Inflammatory macrophage treated with lipopolysaccharide for 4 hours (primary cell): ENCODE results near the gene PRIMA1.

Source experiments
- DNase-seq: peaks from one replicate; pipeline ENCODE4 v3.0.0-alpha.2; 2020

Gene PRIMA1

DNA sequence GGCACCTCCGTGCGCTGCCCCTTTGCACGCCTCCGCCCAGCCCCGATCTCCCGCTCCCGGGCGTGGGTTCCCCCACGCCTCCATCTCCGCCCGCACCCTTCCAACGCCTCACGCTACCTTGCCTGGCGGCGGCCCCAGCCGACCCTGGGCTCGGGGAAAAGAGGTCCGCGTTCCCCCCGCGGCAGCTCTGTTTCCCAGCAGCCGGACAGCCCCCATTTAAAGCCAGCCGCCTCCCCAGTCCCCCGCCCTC lies at the start of gene PRIMA1:
Gene PRIMA1, minus strand, starts transcription at position 193 of the 250 bp plus-strand sequence. CDS start 767 bp downstream, outside the sequence.
- no peak for DNase-seq

DNA sequence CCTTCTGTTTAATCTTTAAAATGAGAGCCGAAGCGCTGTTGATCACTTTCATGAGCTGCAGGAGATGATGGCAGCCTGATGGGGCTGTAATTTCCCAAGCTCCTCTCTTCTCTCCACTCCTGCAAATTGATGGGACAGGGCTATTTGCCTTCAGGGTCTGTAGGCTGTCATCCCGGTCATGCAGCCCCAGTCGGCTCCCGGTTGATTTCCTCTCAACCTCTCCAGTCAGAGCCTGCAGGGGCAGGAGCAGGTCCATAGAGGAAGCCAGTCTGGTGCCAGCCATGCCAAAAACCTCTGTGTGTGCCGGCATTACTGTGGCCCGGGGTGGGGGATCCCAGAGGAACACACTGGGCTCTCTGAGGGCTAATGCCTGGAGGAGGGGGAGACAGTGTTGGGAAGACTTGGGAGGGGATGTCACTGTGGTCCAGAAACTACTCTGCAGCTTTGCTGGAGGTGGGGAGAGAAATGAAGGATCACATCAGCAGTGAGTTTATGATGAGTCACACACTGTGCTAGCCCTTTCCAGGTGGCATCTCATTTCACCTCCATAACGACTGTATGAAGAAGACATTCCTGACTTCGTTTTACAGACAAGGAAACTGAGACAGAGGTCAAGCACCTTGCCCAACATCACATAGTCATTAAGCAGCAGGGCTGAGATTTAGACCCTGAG lies 46.5 kb upstream of the PRIMA1 start:
- no peak for DNase-seq

DNA sequence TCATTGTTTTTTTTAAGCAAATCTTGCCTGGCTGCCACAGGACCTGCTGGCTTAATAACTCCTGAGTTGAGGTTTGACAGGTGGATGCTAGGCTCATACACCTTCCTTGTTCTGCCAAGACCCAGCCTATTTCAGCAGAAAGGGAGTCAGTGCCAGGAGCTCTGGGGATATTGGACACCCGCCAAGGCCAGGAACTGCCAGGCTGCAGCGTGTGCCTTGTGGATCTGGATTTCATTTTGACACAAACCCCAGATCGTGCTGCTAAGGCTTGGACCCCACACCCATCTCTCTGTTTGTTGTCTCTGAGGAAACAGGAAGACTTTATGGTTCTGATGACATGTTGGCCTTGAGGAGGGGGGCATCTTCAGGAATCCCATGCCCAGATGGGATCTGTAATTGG lies 44.4 kb upstream of the PRIMA1 start:
- DNase-seq, result no peak

- DNase-seq, result no peak
Measured at GRCh38 chr14:93832081-93832480, 43.8 kb upstream of the PRIMA1 start.

- no peak for DNase-seq
Measured at GRCh38 chr14:93830753-93831461, 42.6 kb upstream of the PRIMA1 start.

DNA sequence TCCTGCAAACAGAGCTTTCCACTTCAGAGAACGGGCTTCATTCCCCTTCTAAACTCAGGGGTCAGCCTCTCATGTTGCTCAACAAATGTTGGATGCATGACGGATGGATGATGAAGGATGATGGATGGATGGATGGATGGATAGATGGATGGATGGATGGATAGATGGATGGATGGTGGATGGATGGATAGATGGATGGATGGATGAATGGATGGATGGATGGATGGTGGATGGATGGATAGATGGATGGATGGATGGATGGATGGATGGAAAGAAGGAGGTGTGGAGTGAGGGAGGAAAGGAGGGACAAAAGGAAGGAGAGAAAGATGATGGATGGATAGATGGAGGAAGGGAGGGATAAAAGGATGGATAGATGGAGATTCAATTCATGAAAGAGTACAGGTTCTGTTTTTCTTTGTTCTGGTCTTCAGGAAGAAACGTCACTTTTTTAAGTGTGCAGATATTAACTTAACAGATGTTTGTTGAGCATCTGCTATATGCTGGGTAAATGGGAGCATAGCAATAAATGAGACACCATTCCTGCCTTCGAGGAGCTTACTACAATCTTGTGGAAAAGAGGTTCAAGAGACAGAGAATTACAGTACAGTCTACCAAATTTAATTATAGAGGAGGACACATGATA lies 41.7 kb upstream of the PRIMA1 start:
- DNase-seq, result no peak

- no peak for DNase-seq
Measured at GRCh38 chr14:93825235-93825553, 36.9 kb upstream of the PRIMA1 start.

DNA sequence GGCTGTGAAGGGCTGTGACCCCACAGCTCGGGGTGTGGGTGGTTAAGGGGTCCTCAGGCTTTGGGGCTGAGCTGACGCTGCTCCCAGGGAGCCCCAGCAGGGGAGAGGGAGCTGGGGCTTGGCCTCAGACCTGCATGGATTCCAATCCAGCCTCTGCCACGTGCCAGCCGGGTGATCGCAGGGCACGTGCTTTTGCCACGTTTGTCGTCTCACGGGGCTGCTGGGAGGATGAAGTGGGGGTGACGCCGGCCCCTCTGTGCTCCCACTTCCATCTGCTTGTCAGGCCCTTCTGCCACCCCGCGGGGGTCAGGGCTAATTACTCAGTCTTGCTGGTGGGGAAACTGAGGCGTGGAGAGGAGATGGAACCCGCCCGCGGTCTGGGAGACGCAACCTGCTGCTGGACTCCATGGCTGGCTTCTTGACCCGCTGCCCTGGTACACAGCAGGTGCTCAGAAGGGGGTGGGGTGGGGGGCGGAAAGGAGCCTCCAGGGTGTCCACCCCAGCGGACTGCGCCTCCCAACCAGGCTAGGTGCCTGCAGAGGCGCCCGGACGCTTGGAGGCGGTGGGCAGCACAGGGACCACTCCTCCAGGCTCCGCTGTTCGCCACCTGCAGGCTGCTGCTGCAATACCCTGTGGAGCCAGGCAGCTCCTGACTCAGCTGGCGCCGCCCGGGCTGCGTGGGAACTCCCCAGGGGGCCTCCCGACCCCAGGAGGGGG lies 36.4 kb upstream of the PRIMA1 start:
- DNase-seq, result no peak

- DNase-seq, result no peak
Measured at GRCh38 chr14:93824076-93824475, 35.8 kb upstream of the PRIMA1 start.

DNA sequence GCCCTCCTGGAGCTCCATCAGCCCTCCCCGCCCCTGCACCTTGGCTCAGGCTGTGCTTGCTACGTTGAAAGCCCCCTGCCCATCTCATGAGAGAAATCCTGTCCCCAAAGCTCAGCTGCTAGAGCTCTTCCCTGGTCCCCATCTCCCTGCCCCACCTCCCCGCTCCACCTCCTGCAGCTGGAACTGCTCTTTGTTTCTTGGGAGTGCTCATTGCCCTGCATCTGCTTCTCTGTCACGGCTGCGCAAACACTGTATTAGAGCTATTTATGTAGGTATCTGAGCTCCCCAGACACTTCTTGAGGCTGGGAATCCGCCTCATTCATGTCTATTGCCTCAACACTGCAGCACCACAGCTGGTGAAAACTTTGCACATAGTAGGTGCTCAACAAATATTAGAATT lies 32.8 kb upstream of the PRIMA1 start:
- no peak for DNase-seq

- DNase-seq, result no peak
Measured at GRCh38 chr14:93818857-93819256, 30.6 kb upstream of the PRIMA1 start.

- no peak for DNase-seq
Measured at GRCh38 chr14:93811676-93812075, 23.4 kb upstream of the PRIMA1 start.

DNA sequence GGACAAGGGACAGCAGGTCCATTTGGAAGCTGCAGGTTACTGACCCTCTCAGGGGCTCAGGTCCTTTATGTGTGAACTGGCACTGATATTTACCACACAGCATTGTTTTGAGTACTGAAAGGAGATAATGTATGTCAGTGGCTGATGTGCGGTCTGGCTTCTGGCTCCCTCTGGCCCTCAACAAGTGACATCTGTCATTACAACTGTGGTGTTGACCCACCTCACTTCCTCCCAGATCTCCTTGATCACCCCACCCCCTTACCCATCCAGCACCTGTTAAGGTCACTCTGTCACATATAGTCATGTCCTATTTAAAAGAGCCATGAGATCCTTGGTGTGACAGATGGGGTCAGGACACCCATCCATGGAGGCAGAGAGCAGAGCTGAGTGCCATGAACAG lies 22.7 kb upstream of the PRIMA1 start:
- no peak for DNase-seq

DNA sequence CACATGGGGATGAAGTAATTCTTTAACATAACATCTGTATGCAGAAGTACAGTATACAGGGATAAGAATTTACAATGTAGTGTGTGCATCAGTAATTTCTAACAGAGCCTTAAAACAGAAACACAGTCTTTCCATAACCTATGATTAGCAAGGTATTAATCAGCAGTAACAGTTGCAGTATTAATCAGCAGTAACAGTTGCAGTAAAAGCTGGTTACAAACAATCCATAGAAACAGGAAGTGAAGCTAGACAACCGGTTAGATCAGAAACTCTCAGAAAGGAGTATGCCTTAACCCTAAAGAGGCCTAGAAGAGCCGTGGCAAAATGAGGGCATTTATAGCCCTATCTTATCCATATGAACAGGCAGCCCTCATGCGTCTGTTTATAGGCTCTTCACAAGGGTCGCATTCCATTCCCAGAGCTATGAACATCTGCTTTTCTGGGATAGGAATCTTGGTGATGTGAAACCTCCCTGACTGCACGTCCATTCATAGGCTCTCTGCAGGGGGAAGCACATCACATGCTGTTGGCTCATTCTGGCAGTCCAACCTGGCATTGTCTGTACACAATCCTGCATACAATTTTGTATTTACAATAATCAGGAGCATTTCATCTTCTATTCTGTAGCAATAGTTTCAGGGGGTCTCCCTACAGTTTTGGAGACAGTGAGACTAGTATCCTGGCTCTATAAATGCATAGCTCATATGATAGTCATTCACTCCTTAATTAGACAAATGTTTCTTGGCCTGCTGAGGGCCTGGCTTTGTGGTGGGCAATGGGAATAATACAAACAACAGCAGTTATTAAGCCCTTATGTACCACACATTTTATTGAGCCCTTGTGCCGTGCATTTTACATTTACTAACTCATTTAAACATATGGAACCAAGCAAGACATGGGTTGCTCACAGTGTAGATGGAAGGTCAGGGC lies 21.5 kb upstream of the PRIMA1 start:
- DNase-seq, result peak; percentile 13

- DNase-seq, result no peak
Measured at GRCh38 chr14:93804654-93805053, 16.4 kb upstream of the PRIMA1 start.

- DNase-seq, result no peak
Measured at GRCh38 chr14:93803408-93804318, 15.4 kb upstream of the PRIMA1 start.

DNA sequence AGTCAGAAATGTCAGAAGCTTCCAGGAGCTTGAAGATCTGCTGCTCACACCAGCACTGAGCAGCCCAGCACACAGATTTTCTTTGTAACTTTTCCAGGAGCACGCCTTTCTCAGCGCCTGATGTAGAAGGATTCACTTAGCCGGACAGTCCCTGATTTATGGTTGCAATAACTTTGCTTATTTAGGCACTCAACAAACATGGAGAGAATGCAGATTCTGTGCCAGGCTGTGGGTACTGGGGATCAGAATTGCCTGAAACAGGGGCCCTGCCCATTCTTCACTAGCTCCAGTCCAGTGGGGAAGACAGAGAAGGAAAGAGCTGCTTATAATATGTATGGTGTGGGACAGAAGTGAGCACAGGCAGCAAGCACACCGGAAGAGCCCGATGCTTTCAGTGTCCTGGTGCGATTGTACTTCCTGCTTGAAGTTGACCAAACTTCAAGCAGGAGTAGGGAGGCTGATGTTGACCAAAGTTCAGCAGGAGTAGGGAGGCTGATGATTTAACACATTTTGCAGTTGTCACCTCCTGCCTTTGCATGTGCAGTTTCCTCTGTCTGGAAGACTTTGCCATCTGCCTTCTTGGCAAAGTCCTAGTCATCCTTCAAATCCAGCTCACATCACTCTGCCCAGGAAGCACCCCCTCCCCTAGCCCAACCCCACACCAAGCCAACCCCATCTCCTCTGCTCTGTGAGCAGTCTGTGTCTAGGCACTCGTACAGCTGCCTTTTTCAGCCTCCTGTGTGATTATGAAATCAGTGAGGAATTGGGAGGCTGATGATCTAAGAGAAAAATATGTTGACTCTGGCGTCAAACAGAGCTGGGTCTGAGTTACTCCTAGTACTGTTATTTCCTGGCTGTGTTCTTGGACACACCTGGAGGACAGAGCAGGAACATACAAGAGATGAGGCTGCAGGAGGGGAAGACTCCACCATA lies 12.0 kb upstream of the PRIMA1 start:
- DNase-seq, result no peak

DNA sequence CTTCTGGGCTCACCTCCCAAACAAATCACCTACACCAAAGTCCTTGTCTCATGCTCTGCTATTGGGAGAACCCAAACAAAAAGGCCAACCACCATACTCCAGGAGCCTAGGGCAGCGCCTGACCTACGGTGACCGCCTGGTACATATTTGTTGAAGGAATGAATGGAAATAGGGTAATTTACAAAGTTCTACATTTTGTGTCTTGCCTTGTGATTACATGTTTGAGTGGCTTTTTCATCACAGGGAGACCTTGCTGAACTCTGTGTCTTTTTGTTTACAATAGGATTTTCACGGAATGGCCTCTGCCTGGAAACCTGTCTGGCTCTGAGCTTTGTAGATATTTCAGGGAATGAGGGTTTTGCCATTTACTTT lies 11.3 kb upstream of the PRIMA1 start:
- no peak for DNase-seq

- DNase-seq, result no peak
Measured at GRCh38 chr14:93797536-93797935, 9.3 kb upstream of the PRIMA1 start.

GRCh38 chr14:93797071-93797470 lies 8.8 kb upstream of the PRIMA1 start:
- DNase-seq, result no peak

GRCh38 chr14:93794756-93795155 lies 6.5 kb upstream of the PRIMA1 start:
- no peak for DNase-seq
